Motor neuron (in vitro differentiated cells): ENCODE data around the gene BRCA1. TPM values are rescaled to one million over a fixed set of nuclear protein-coding genes. Genes with fewer than 3 reads are reported as not detected.

Experiments
- ATAC-seq, 8 experiments: fragments of 200-7000 bp; cut with Tn5 transposase; replicated peaks in 6 of 8; 2 replicates each; pipeline ENCODE4 v1.8.0; 2021; ENCODE audit warnings: mild to moderate bottlenecking in 8 of 8, moderate library complexity in 8 of 8
- H3K27ac ChIP-seq, 2 donors: fragments of 250-450 bp; sonication (Bioruptor Pico); 2 replicates each; pipeline ENCODE4 v1.9.0; 2021; ENCODE audit warnings: antibody characterized with exemption in 2 of 2, mild to moderate bottlenecking in 2 of 2, moderate library complexity in 1 of 2
- H3K4me1 ChIP-seq, 2 donors: fragments of 250-450 bp; sonication (Bioruptor Pico); replicated peaks in 1 of 2; 2 replicates each; pipeline ENCODE4 v1.6.1; 2021; ENCODE audit warnings: antibody characterized with exemption in 2 of 2, mild to moderate bottlenecking in 2 of 2, moderate library complexity in 1 of 2
- H3K4me3 ChIP-seq, 5 donors: fragments of 250-450 bp; sonication (Bioruptor Pico); 2 replicates each; pipeline ENCODE4 v1.9.0; 2021; ENCODE audit warnings: antibody characterized with exemption in 5 of 5, mild to moderate bottlenecking in 5 of 5, moderate library complexity in 4 of 5
- WGBS, 10 experiments: fragments of 450-650 bp; shearing (Covaris generic); methylation state at CpG; one replicate each; pipeline ENCODE4 v1.0.0; 2022; 5-methylcytosine and 5-hydroxymethylcytosine counted together
- in situ Hi-C, 9 experiments: fragments of 400-800 bp; cut with MboI; loops; one replicate each; pipeline ENCODE4 v1.15.0; 2021; ENCODE audit warnings: low sequenced_read_pairs in 9 of 9, low pct_unique_long_range_greater_than_20kb in 2 of 9; ENCODE audit not compliant: unreplicated experiment in 9 of 9
- total RNA-seq, 8 experiments: library from RNA; unstranded; fragments of 300-600 nt; gene quantifications; 2 replicates each; pipeline versions ENCODE4 v1.2.3 to v1.2.4, GENCODE V29; 2022

Gene BRCA1
- total RNA-seq, 8 experiments from 2014 or later: 3.2 to 30.0 (median 6.9) TPM

- in situ Hi-C loops: no loop called here
These were observed 126.9 kb downstream of the BRCA1 start, which contains the start of gene RPL27 for GRCh38 chr17:42997984-42998938. Gene RPL27 (plus strand): TSS chr17:42998419. CDS start chr17:42998751, 332 bp downstream.

GRCh38 chr17:42997390-42997983 is 127.7 kb downstream of the BRCA1 start:
- H3K4me1 ChIP-seq: peaks cover 10 to 13% of the 10 kb centered on the region in 2 donors
- in situ Hi-C loops: no loop called here
- peak overlapping the region; percentile 2 to 75 (median 25) for H3K4me3 ChIP-seq
- peak overlapping the region in 1 of 2 donors; percentile 49 for H3K27ac ChIP-seq
- peak in 2 of 8 experiments; percentile 0 to 1 for ATAC-seq
- WGBS, 10 experiments: 0 to 43% (median 27%) methylated on average over 1 to 5 of the region's 5 CpGs; no CpG with 5 or more reads in 1 of the 10 experiments

More at GRCh38 chr17:42997984-42998938, 126.9 kb downstream of the BRCA1 start, which contains the start of gene RPL27:
- peaks cover 10 to 13% of the 10 kb centered on the region in 2 donors for H3K4me1 ChIP-seq
- 0 to 7% (median 0%) methylated on average over 1 to 27 of the region's 49 CpGs; no CpG with 5 or more reads in 1 of the 10 experiments for WGBS, 10 experiments
- peak; percentile 86 to 98 (median 96) for ATAC-seq
- peak within 1 kb of the TSS; percentile 72 to 94 for H3K27ac ChIP-seq
- peak within 1 kb of the TSS; percentile 49 to 75 (median 60) for H3K4me3 ChIP-seq

Other genes starting within 250 kb of the BRCA1 start
- gene G6PC1, start 224.6 kb downstream of the BRCA1 start, total RNA-seq: under 1 TPM in 5 of 8 experiments, not detected in 3; 0.21 to 0.70 (median 0.47) TPM
- gene AARSD1, start 160.9 kb downstream of the BRCA1 start, total RNA-seq: 10 to 100 TPM; 47.2 to 77.9 (median 59.3) TPM
- gene PTGES3L, start 145.3 kb downstream of the BRCA1 start, total RNA-seq: 1 to 10 TPM in 7 of 8 experiments, under 1 TPM in 1; 0.76 to 3.6 (median 2.0) TPM
- gene RUNDC1, start 144.8 kb downstream of the BRCA1 start, total RNA-seq: 10 to 100 TPM; 11.8 to 14.8 (median 13.5) TPM
- 1,000 to 10,000 TPM; 1,328 to 3,262 (median 2,235) TPM for gene RPL27, start 126.9 kb downstream of the BRCA1 start, total RNA-seq
- gene IFI35, start 118.6 kb downstream of the BRCA1 start, total RNA-seq: 10 to 100 TPM in 4 of 8 experiments, 1 to 10 TPM in 1, under 1 TPM in 2, not detected in 1; 0.76 to 57.9 (median 10.7) TPM
- 100 to 1,000 TPM in 7 of 8 experiments, 10 to 100 TPM in 1; 42.9 to 426 (median 125) TPM for gene VAT1, start 103.0 kb downstream of the BRCA1 start, total RNA-seq
- gene RND2, start 100.1 kb downstream of the BRCA1 start, total RNA-seq: 10 to 100 TPM in 5 of 8 experiments, 1 to 10 TPM in 2, under 1 TPM in 1; 0.66 to 27.3 (median 19.9) TPM
- 100 to 1,000 TPM in 1 of 8 experiments, 10 to 100 TPM in 7; 49.7 to 135 (median 72.0) TPM for gene NBR1, start 45.9 kb upstream of the BRCA1 start, total RNA-seq
- gene TMEM106A, start 86.5 kb upstream of the BRCA1 start, total RNA-seq: 1 to 10 TPM in 4 of 8 experiments, under 1 TPM in 4; 0.27 to 7.8 (median 0.95) TPM
- 1 to 10 TPM in 7 of 8 experiments, under 1 TPM in 1; 0.16 to 7.7 (median 2.2) TPM for gene CCDC200, start 103.3 kb upstream of the BRCA1 start, total RNA-seq
- not detected for gene RNU2-1, start 108.6 kb upstream of the BRCA1 start, total RNA-seq